HG02588 (cell line): Measurements from ENCODE around the gene LRBA.
"Not testable (repeated sequence)": the region's sequence is repeated elsewhere in the genome, so short reads cannot be mapped to it uniquely, and the experiment has no call there.

Source experiments
- ATAC-seq: cut with Tn5 transposase; IDR thresholded peaks from one replicate; pipeline ENCODE4 v1.9.1; 2021; ENCODE audit warnings: mild to moderate bottlenecking, moderate library complexity; ENCODE audit not compliant: unreplicated experiment

The LRBA gene

GRCh38 chr4:150949342-150949741, 65.7 kb downstream of the LRBA start:
- no peak for ATAC-seq

- no peak for ATAC-seq
Measured at GRCh38 chr4:150948710-150949109, 66.4 kb downstream of the LRBA start.

- no peak for ATAC-seq
Measured at GRCh38 chr4:150948074-150948473, 67.0 kb downstream of the LRBA start.

GRCh38 chr4:150944660-150945059, 70.4 kb downstream of the LRBA start:
- no peak for ATAC-seq

GRCh38 chr4:150943818-150944217, 71.3 kb downstream of the LRBA start:
- ATAC-seq, result no peak

- no peak for ATAC-seq
Measured at GRCh38 chr4:150943126-150943525, 72.0 kb downstream of the LRBA start.

- ATAC-seq, result no peak
Measured at GRCh38 chr4:150942539-150942938, 72.5 kb downstream of the LRBA start.

GRCh38 chr4:150940123-150940522, 75.0 kb downstream of the LRBA start:
- no peak for ATAC-seq

- ATAC-seq, result no peak
Measured at GRCh38 chr4:150939530-150939929, 75.6 kb downstream of the LRBA start.

- ATAC-seq, result no peak
Measured at GRCh38 chr4:150938873-150939499, 76.1 kb downstream of the LRBA start.

- no peak for ATAC-seq
Measured at GRCh38 chr4:150938417-150938816, 76.7 kb downstream of the LRBA start.

- ATAC-seq, result no peak
Measured at GRCh38 chr4:150934022-150934421, 81.1 kb downstream of the LRBA start.

- no peak for ATAC-seq
Measured at GRCh38 chr4:150931796-150932195, 83.3 kb downstream of the LRBA start.

GRCh38 chr4:150931005-150931404, 84.1 kb downstream of the LRBA start:
- no peak for ATAC-seq

- ATAC-seq, result no peak
Measured at GRCh38 chr4:150923945-150924344, 91.1 kb downstream of the LRBA start.

- ATAC-seq, result not testable (repeated sequence)
Measured at GRCh38 chr4:150921486-150921885, 93.6 kb downstream of the LRBA start.

- not testable (repeated sequence) for ATAC-seq
Measured at GRCh38 chr4:150918562-150918961, 96.5 kb downstream of the LRBA start.

- no peak for ATAC-seq
Measured at GRCh38 chr4:150911326-150911725, 103.8 kb downstream of the LRBA start.

- no peak for ATAC-seq
Measured at GRCh38 chr4:150909116-150909515, 106.0 kb downstream of the LRBA start.

- no peak for ATAC-seq
Measured at GRCh38 chr4:150906987-150907633, 108.0 kb downstream of the LRBA start.

- ATAC-seq, result no peak
Measured at GRCh38 chr4:150904671-150905070, 110.4 kb downstream of the LRBA start.

GRCh38 chr4:150903603-150904002, 111.5 kb downstream of the LRBA start:
- ATAC-seq, result no peak

- no peak for ATAC-seq
Measured at GRCh38 chr4:150896497-150896896, 118.6 kb downstream of the LRBA start.
